Hematopoietic multipotent progenitor cell (in vitro differentiated cells): ENCODE data around the gene CTSW. TPM values are rescaled to one million over a fixed set of nuclear protein-coding genes. Genes with fewer than 3 reads are reported as not detected.

Experiments
- DNase-seq, 3 donors: peaks; one replicate each; pipeline ENCODE4 v3.0.0-alpha.2; 2011 to 2015; ENCODE audit warnings: low read depth in 2 of 3, low spot score in 2 of 3
- total RNA-seq: library from RNA; depleted of rRNA; stranded (reverse); fragments of >200 nt; gene quantifications from one replicate; pipeline ENCODE4 v1.2.3, GENCODE V29; 2012

CTSW gene
- total RNA-seq, 1 donor: 95.9 TPM

DNA sequence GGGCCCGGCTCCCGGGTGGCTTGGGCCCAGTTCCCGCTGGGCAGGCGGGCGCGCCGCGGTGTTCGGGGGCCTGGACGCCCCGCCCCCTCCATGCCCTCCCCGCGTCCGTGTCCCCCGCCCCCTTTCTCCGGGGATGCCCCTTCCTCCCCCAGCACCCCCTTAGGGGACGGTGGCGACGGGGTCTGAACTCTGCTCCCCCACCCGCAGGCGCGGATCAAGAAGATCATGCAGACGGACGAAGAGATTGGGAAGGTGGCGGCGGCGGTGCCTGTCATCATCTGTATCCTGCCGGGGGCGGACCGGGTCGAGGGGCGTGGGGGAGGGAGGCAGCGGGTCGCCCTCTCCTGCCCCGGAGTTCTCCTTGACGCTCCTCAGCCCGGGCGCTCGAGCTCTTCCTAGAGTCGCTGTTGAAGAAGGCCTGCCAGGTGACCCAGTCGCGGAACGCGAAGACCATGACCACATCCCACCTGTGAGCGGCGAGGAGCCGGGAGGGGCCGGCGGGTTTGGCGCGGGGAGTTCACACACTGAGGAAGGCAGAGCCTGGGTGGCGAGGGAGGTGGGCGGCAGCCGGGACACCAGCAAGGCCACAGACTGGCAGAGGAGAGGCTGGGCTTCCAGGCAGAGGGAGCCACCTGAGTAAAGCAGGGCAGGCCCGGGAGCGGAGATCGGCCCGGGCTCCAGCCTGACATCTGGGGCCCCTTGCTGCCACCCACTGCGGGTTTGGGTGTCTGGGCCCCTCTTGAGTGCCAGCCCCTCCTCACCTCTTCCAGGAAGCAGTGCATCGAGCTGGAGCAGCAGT, 40.1 kb downstream of the CTSW start:
- DNase-seq: peak in 2 of 3 donors; percentile 60 to 80

- DNase-seq: no peak
Observed at GRCh38 chr11:65920372-65920802, 40.8 kb downstream of the CTSW start.

DNA sequence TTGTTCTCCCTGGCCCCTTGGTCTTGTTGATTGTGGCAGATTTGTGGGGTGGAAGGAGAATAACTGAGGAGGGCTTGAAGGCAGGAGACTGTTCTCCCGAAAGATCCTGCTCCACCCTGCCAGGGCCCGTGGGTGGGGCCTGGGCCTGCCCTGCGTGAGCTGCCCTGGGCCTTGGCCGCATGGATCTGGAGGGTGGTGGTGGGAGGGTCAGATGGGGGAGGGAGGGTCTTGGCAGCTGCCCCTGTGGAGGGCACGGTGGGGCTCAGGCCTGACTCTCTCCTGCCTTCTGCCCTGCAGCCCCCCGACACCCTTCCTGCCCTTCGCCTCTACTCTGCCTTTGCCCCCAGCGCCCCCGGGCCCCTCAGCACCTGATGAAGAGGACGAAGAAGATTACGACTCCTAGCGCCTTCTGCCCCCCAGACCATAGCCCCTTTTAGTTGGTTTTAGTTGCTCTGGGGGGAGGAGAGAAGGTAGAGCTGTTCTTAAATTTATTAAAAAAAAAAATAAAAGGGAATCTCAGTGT, 41.5 kb downstream of the CTSW start:
- DNase-seq: no peak

DNA sequence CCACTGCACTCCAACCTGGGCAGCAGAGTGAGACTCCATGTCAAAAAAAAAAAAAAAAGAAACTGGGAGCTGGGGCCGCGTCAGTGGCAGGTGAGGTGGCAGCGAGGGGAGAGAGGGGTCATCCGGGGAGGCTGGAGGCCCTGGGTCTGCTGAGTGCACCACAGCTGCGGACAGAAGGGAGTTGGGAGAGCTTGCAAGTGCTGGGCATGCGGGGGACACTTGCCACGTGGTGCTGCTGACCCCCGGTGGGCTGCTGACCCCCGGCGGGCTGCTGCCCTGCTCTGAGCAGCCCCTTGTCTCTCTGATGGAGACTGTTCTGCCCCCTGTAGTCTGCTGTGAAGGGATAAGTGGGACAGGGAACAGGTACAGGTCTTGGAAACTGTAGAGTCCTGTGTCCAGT, 42.2 kb downstream of the CTSW start:
- DNase-seq: no peak

GRCh38 chr11:65922565-65922964, 42.9 kb downstream of the CTSW start:
- DNase-seq: peak in 1 of 3 donors; percentile 41

GRCh38 chr11:65925397-65925796, 45.8 kb downstream of the CTSW start:
- DNase-seq: no peak

DNA sequence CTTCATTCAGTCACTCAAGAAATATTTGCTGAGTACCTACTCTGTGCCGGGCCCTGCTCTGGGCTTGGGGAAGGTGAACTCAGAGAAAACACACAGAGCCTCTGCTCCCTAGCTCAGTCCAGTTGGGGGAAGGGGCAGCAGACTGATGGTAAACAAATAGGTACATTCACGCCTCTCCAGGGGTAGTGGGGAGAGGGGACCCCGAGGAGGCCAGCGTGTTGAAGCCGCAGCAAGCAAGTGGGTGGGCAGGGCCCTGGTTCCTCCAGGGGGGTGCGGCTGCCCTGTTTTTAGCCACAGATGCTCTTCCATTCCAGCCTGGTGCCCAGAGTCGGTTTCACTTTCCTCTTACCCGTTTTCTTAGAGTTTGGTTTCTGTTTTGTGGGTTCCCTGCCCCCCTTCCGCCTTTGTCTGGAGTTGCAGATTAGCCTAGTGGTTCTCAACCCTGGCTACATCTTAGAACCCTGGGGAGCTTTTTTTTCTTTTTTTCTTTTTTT, 48.3 kb downstream of the CTSW start:
- peak; percentile 53 to 98 (median 95) for DNase-seq

GRCh38 chr11:65928667-65929066, 49.0 kb downstream of the CTSW start:
- DNase-seq: no peak

DNA sequence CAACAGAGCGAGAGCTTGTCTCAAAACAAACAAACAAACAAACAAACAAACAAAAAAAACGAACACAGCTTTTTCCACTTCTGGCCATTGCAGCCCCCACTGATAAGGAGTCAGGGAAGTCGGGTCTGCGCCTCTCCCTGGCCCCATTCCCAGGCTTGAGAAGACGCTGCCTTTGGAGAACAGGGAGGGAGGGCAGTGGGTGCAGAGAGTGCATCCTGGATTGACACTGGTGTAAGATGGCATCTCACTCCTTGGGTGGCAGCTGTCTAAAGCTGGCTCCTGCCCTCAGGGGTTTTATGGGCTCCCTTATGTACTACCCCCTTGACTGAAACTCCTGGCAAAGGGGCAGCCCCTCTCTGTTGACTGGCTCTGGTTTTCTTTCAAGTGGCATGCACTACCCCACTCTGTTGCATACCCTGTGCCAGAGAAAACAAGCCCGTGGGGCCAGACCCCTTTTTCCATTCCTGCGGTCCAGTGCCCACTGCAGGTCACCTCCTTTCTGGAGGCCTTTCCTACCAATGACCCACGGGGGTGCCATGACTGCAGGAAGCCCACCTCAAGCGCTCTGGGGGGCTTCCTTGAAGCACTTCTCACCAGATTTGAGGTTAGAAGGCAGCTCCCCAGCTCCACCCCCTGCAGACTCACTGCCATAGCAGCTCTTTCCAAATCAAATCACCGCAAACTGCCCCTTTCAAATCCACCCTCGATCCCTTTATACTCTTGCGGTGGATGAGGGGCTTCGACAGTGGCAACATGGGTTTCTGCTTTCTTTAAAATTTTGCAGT, 52.3 kb downstream of the CTSW start:
- peak in 1 of 3 donors; percentile 35 for DNase-seq

GRCh38 chr11:65932558-65932919, 52.9 kb downstream of the CTSW start:
- DNase-seq: no peak

Other genes with a start within 250 kb of the CTSW start
- 154 TPM for gene SIPA1, start 241.7 kb upstream of the CTSW start, total RNA-seq
- gene RELA, start 216.9 kb upstream of the CTSW start, total RNA-seq: 107 TPM
- 75.7 TPM for gene KAT5, start 167.6 kb upstream of the CTSW start, total RNA-seq
- gene RNASEH2C, start 159.0 kb upstream of the CTSW start, total RNA-seq: 77.8 TPM
- gene AP5B1, start 98.9 kb upstream of the CTSW start, total RNA-seq: 16.2 TPM
- gene OVOL1, start 92.8 kb upstream of the CTSW start, total RNA-seq: 0.27 TPM
- 4.3 TPM for gene SNX32, start 45.9 kb upstream of the CTSW start, total RNA-seq
- gene CFL1, start 21.7 kb upstream of the CTSW start, total RNA-seq: 701 TPM
- 85.1 TPM for gene MUS81, start 19.4 kb upstream of the CTSW start, total RNA-seq
- gene EFEMP2, start 7.0 kb upstream of the CTSW start, total RNA-seq: 13.7 TPM
- gene FIBP, start 8.6 kb downstream of the CTSW start, total RNA-seq: 193 TPM
- gene CCDC85B, start 10.8 kb downstream of the CTSW start, total RNA-seq: 43.6 TPM
- gene FOSL1, start 20.6 kb downstream of the CTSW start, total RNA-seq: 24.5 TPM
- gene C11orf68, start 39.2 kb downstream of the CTSW start, total RNA-seq: 52.8 TPM
- gene DRAP1, start 39.6 kb downstream of the CTSW start, total RNA-seq: 104 TPM
- not detected for gene TSGA10IP, start 65.6 kb downstream of the CTSW start, total RNA-seq
- gene SART1, start 81.9 kb downstream of the CTSW start, total RNA-seq: 62.2 TPM
- gene EIF1AD, start 122.3 kb downstream of the CTSW start, total RNA-seq: 22.6 TPM
- 21.5 TPM for gene BANF1, start 122.7 kb downstream of the CTSW start, total RNA-seq
- gene CST6, start 132.2 kb downstream of the CTSW start, total RNA-seq: not detected
- 0.27 TPM for gene CATSPER1, start 146.6 kb downstream of the CTSW start, total RNA-seq
- 3.2 TPM for gene GAL3ST3, start 169.3 kb downstream of the CTSW start, total RNA-seq
- 197 TPM for gene SF3B2, start 172.5 kb downstream of the CTSW start, total RNA-seq
- gene PACS1, start 190.4 kb downstream of the CTSW start, total RNA-seq: 75.9 TPM